Measurements from ENCODE around the gene ZNF341. TPM values are rescaled to one million over a fixed set of nuclear protein-coding genes. Genes with fewer than 3 reads are reported as not detected.

ZNF341 gene
- total RNA-seq, 2 experiments from 2014 or later, result 2.1 to 2.7 TPM

DNA sequence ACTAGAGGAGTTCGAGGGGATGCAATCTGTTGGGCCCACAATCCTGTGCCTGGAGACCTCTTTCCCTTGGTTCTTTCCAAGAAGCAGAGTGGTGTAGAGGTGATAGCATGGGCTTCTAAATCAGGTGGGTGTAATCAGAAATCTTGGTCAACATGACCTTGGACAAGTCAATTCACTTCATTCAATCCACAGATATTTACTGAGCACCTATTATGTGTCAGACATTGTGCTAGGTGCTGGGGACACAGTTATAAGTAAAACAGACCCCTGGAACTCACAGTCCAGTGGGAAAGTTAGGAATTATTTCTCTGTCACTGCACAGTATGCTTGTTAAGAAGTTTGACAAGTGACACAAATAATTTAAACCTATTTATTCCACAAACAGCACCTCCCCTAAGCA is 42.3 kb upstream of the ZNF341 start:
- Histone ChIP-seq H3K9me3 (ENCODE audit: control insufficient read depth in 1 of 2, insufficient read depth in 1 of 2, low read length in 2 of 2) (no peaks in the 10 kb centered on the region), H3K27me3 (ENCODE audit: control insufficient read depth in 1 of 2, insufficient read depth in 2 of 2, low read length in 2 of 2) (no peaks in the 10 kb centered on the region), H3K4me3 (ENCODE audit: low read length) (no peak overlapping the region), H3K4me1 (ENCODE audit: insufficient read depth, low read length) (peaks cover 42% of the 10 kb centered on the region), H3K36me3 (ENCODE audit: insufficient read depth, low read length) (no peaks in the 10 kb centered on the region), H3K27ac (ENCODE audit: low read depth in 1 of 2, low read length in 2 of 2) (no peak overlapping the region)
- DNase-seq (no peak), ATAC-seq (ENCODE audit: poor library complexity) (no peak)
- Mint-ChIP-seq H3K4me1 (ENCODE audit: low read depth) (peaks cover 42% of the 10 kb centered on the region), H3K4me3 (no peak overlapping the region), H3K27me3 (no peaks in the 10 kb centered on the region), H3K27ac (peak overlapping the region; percentile 82), H3K36me3 (ENCODE audit: low read depth) (no peaks in the 10 kb centered on the region), H3K9me3 (no peaks in the 10 kb centered on the region)
- ChIA-PET CTCF (interaction anchor here (1.5 to 1.8 kb wide), 2 partner anchors 22 to 43 kb away, joined by 6 to 7 read pairs; no protein-coding TSS in a partner anchor), POLR2A (interaction anchor here (0.7 to 2.5 kb wide), 6 partner anchors 11 to 85 kb away, joined by 3 to 19 read pairs (median 3); partner anchors contain the start of gene PXMP4)
- TF ChIP-seq, protein P1, sequence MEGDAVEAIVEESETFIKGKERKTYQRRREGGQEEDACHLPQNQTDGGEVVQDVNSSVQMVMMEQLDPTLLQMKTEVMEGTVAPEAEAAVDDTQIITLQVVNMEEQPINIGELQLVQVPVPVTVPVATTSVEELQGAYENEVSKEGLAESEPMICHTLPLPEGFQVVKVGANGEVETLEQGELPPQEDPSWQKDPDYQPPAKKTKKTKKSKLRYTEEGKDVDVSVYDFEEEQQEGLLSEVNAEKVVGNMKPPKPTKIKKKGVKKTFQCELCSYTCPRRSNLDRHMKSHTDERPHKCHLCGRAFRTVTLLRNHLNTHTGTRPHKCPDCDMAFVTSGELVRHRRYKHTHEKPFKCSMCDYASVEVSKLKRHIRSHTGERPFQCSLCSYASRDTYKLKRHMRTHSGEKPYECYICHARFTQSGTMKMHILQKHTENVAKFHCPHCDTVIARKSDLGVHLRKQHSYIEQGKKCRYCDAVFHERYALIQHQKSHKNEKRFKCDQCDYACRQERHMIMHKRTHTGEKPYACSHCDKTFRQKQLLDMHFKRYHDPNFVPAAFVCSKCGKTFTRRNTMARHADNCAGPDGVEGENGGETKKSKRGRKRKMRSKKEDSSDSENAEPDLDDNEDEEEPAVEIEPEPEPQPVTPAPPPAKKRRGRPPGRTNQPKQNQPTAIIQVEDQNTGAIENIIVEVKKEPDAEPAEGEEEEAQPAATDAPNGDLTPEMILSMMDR (IDR thresholded peaks at IDR 0.05), result no peak
- intact Hi-C loops (cut with DNase I, micrococcal nuclease), result loop anchor here in 1 of 2 experiments (5.0 to 10.0 kb wide), 2 partner anchors 305 to 423 kb away; partner anchors contain the start of genes EIF2S2 and RALY

DNA sequence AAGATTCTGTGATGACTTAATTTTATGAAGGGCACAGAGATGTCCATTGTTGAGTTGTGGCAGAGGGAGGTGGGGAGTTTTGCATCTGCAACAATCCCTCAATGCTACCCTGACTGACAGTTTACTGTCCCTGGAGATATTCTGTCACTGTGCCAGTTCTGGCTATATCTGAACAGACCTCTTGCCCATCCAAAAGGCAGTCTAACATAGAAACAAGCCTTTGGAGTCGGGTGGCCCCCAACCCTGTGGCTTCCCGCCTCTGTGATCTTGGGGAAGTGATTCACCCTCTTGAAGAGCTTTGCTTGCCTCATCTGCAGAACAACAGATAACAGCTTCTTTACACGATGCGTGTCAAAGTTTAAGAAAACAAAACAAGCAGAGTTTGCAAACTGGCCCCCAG is 41.8 kb upstream of the ZNF341 start:
- intact Hi-C loops (cut with DNase I, micrococcal nuclease), result loop anchor here in 1 of 2 experiments (5.0 to 10.0 kb wide), 2 partner anchors 305 to 422 kb away; partner anchors contain the start of genes EIF2S2 and RALY
- DNase-seq, result peak in 13 of 14 experiments; percentile 44 to 78 (median 59)
- peaks cover 37% of the 10 kb centered on the region for H3K4me1 ChIP-seq (ENCODE audit: insufficient read depth, low read length)
- Mint-ChIP-seq H3K36me3 (ENCODE audit: low read depth) (no peaks in the 10 kb centered on the region), H3K4me1 (ENCODE audit: low read depth) (peaks cover 38% of the 10 kb centered on the region), H3K9me3 (no peaks in the 10 kb centered on the region), H3K27me3 (no peaks in the 10 kb centered on the region), H3K27ac (peak overlapping the region; percentile 82), H3K4me3 (peak overlapping the region; percentile 75)
- TF ChIP-seq, protein P1 (IDR thresholded peaks at IDR 0.05), result no peak
- CTCF ChIA-PET, result interaction anchor here (0.9 to 1.8 kb wide), 3 partner anchors 22 to 42 kb away, joined by 3 to 7 read pairs (median 6); no protein-coding TSS in a partner anchor
- H3K27ac ChIP-seq (ENCODE audit: low read depth in 1 of 2, low read length in 2 of 2), result no peak overlapping the region
- H3K36me3 ChIP-seq (ENCODE audit: insufficient read depth, low read length), result no peaks in the 10 kb centered on the region
- H3K9me3 ChIP-seq (ENCODE audit: control insufficient read depth in 1 of 2, insufficient read depth in 1 of 2, low read length in 2 of 2), result no peaks in the 10 kb centered on the region
- POLR2A ChIA-PET, result interaction anchor here (0.7 to 2.5 kb wide), 7 partner anchors 21 to 1247 kb away, joined by 3 to 19 read pairs (median 4); partner anchors contain the start of gene PXMP4
- H3K4me3 ChIP-seq (ENCODE audit: low read length), result no peak overlapping the region
- ATAC-seq (ENCODE audit: poor library complexity), result peak; percentile 27
- H3K27me3 ChIP-seq (ENCODE audit: control insufficient read depth in 1 of 2, insufficient read depth in 2 of 2, low read length in 2 of 2), result no peaks in the 10 kb centered on the region

DNA sequence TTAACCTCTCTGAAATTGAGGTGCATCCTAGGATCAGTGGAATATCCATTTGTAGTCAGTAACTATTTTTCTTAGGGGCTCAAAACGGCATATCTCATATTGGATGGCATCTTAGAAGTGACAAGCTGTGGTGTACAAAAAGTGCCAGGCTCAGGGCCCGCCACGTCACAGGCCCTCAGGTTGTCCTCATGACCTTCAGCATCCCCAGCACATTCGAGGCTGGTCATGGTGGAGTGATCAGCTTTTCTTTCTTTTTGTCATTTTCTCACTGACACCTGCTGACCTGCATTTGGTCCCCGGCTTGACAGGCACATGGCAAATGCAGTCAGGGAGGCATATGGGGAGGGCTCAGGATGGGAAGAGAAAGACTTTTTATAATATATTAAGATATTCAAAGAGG is 38.5 kb upstream of the ZNF341 start:
- Mint-ChIP-seq H3K4me3 (no peak overlapping the region), H3K27me3 (no peaks in the 10 kb centered on the region), H3K36me3 (ENCODE audit: low read depth) (no peaks in the 10 kb centered on the region), H3K9me3 (no peaks in the 10 kb centered on the region), H3K4me1 (ENCODE audit: low read depth) (peaks cover 19% of the 10 kb centered on the region), H3K27ac (no peak overlapping the region)
- ChIA-PET CTCF (no interaction called here), POLR2A (interaction anchor here (1.0 kb wide), 2 partner anchors 27 to 39 kb away, joined by 3 to 6 read pairs; partner anchors contain the start of genes PXMP4 and ZNF341)
- H3K36me3 ChIP-seq (ENCODE audit: insufficient read depth, low read length), result no peaks in the 10 kb centered on the region
- ATAC-seq (ENCODE audit: poor library complexity) (no peak), DNase-seq (no peak)
- TF ChIP-seq, protein P1 (IDR thresholded peaks at IDR 0.05), result no peak
- no peak overlapping the region for H3K27ac ChIP-seq (ENCODE audit: low read depth in 1 of 2, low read length in 2 of 2)
- peaks cover 23% of the 10 kb centered on the region for H3K4me1 ChIP-seq (ENCODE audit: insufficient read depth, low read length)
- peaks cover 0 to 4% of the 10 kb centered on the region in 2 experiments for H3K9me3 ChIP-seq (ENCODE audit: control insufficient read depth in 1 of 2, insufficient read depth in 1 of 2, low read length in 2 of 2)
- no peaks in the 10 kb centered on the region for H3K27me3 ChIP-seq (ENCODE audit: control insufficient read depth in 1 of 2, insufficient read depth in 2 of 2, low read length in 2 of 2)
- intact Hi-C loops (cut with DNase I, micrococcal nuclease), result no loop called here
- no peak overlapping the region for H3K4me3 ChIP-seq (ENCODE audit: low read length)
